22Rv1 (cell line): Measurements from ENCODE around the gene KLHL7.

Source experiments
- H3K27ac ChIP-seq: fragments of 450-650 bp; 2 replicates; pipeline ENCODE4 v1.5.1; 2017
- ZFX ChIP-seq: fragments of 450-650 bp; IDR thresholded peaks from 2 replicates; pipeline ENCODE4 v1.6.1; 2017; ENCODE audit warnings: antibody characterized with exemption, borderline replicate concordance
- TF ChIP-seq, protein P1 (sequence below): fragments of 450-650 bp; IDR thresholded peaks from 2 replicates; pipeline ENCODE4 v1.5.1; 2017; ENCODE audit warnings: mild to moderate bottlenecking

Gene KLHL7

GRCh38 chr7:23108995-23109394, 3.4 kb downstream of the KLHL7 start:
- H3K27ac ChIP-seq = no peak overlapping the region
- no peak for TF ChIP-seq ZFX
- TF ChIP-seq, protein P1, sequence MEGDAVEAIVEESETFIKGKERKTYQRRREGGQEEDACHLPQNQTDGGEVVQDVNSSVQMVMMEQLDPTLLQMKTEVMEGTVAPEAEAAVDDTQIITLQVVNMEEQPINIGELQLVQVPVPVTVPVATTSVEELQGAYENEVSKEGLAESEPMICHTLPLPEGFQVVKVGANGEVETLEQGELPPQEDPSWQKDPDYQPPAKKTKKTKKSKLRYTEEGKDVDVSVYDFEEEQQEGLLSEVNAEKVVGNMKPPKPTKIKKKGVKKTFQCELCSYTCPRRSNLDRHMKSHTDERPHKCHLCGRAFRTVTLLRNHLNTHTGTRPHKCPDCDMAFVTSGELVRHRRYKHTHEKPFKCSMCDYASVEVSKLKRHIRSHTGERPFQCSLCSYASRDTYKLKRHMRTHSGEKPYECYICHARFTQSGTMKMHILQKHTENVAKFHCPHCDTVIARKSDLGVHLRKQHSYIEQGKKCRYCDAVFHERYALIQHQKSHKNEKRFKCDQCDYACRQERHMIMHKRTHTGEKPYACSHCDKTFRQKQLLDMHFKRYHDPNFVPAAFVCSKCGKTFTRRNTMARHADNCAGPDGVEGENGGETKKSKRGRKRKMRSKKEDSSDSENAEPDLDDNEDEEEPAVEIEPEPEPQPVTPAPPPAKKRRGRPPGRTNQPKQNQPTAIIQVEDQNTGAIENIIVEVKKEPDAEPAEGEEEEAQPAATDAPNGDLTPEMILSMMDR = no peak

DNA sequence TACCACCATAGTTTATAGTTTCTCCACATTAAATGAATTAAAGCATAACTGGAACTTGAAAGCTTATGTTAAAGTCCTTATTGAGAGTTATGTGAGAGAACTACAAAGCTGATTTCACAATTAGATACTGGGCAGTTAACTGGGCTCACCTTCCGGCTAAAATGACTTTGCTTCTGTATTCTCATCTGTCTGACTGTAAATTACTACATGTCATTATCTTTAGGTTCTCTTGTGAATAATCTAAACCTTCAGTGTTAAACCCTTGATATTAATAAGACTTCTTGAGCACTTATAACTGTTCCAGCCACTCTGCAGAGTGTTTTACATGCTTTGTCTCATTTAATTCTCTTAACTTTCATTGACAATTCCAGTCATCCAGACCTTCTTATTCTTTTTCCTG, 3.9 kb downstream of the KLHL7 start:
- H3K27ac ChIP-seq = no peak overlapping the region
- no peak for TF ChIP-seq ZFX
- TF ChIP-seq, protein P1 = no peak

GRCh38 chr7:23114896-23115295, 9.3 kb downstream of the KLHL7 start:
- no peak for TF ChIP-seq ZFX
- TF ChIP-seq, protein P1 = no peak
- H3K27ac ChIP-seq = no peak overlapping the region

DNA sequence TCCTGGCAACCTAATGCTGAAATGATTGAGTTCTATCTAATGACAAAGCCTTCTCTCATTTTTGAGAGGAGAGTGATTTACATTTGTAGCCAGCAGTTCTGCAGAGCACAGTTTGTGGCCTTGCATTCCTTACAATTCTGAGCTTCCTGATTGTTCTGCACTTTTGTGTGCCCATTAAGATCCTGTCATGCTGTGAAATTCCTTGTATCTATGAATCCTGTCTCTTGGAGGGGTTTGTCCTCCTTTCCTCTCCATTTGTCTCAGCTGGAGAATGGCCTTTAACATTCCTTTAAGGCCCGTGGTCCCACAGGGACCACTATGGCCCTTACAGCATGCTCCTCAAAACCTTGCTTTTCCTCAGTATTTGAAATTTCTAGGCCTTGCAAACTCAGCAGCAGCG, 10.4 kb downstream of the KLHL7 start:
- H3K27ac ChIP-seq = no peak overlapping the region
- TF ChIP-seq, protein P1 = no peak
- no peak for TF ChIP-seq ZFX

- H3K27ac ChIP-seq = no peak overlapping the region
- TF ChIP-seq ZFX = no peak
- TF ChIP-seq, protein P1 = no peak
These were observed 12.3 kb downstream of the KLHL7 start for GRCh38 chr7:23117841-23118240.

DNA sequence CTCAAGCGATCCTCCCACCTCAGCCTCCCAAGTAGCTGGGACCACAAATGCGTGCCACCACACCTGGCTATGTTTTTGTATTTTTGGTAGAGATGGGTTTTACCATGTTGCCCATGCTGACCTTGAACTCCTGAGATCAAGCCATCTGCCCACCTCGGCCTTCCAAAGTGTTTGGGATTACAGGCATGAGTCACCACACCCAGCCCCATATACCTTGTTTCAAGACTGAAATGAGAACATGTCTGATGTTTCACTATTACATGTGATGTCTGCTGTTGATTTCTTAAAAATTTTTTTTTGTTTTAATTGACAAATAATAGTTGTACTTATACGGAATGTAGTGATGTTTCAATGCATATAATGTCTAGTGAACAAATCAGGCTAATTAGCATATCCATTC, 14.5 kb downstream of the KLHL7 start:
- no peak for TF ChIP-seq ZFX
- TF ChIP-seq, protein P1 = no peak
- H3K27ac ChIP-seq = no peak overlapping the region

DNA sequence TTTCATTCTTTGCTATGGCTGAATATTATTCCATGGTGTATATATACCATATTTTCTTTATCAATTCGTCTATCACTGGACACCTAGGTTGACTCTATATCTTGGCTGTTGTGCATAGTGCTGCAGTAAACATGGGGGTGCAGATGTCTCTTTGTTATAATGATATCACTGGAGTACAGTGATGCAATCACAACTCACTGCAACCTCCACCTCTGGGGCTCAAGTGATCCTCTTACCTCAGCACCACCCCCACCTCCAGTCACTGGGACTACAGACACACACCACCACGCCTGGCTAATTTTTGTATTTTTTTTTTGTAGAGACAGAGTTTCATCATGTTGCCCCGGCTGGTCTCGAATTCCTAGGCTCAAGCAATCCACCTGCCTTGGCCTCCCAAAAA, 15.6 kb downstream of the KLHL7 start:
- TF ChIP-seq ZFX = no peak
- TF ChIP-seq, protein P1 = no peak
- no peak overlapping the region for H3K27ac ChIP-seq
